CD14-positive monocyte (primary cell): ENCODE data around the gene CNNM2. TPM values are rescaled to one million over a fixed set of nuclear protein-coding genes. Genes with fewer than 3 reads are reported as not detected.

Source experiments
- DNase-seq, 3 donors: peaks; one replicate each; pipeline ENCODE4 v3.0.0-alpha.2; 2011 to 2022
- H2AFZ ChIP-seq: 2 replicates; pipeline ENCODE4 v1.6.0; 2012; ENCODE audit warnings: mild to moderate bottlenecking, low read depth, low read length, inconsistent platforms; ENCODE audit not compliant: insufficient read depth, poor library complexity, severe bottlenecking
- H3K27ac ChIP-seq, 2 donors: 1 replicate in 1 of 2; 2 replicates in 1 of 2; pipeline ENCODE4 v1.5.1; 2012 to 2013; ENCODE audit warnings: low read length in 2 of 2, control low read depth in 1 of 2, inconsistent platforms in 1 of 2, low read depth in 1 of 2, mild to moderate bottlenecking in 1 of 2
- H3K27me3 ChIP-seq, 2 donors: one replicate each; pipeline versions ENCODE4 v1.6.0 to v1.6.1; 2011 to 2013; ENCODE audit warnings: low read length in 2 of 2; ENCODE audit not compliant: control insufficient read depth in 2 of 2, insufficient read depth in 2 of 2
- H3K36me3 ChIP-seq, 2 donors: replicated peaks in 1 of 2; 1 replicate in 1 of 2; 2 replicates in 1 of 2; pipeline versions ENCODE4 v1.5.1 to v1.6.1; 2012 to 2013; ENCODE audit warnings: low read length in 2 of 2, control low read depth in 1 of 2, inconsistent platforms in 1 of 2, mild to moderate bottlenecking in 1 of 2; ENCODE audit not compliant: insufficient read depth in 2 of 2, control insufficient read depth in 1 of 2
- H3K4me1 ChIP-seq, 2 donors: 1 replicate in 1 of 2; 2 replicates in 1 of 2; pipeline versions ENCODE4 v1.5.1 to v1.6.1; 2012 to 2013; ENCODE audit warnings: low read length in 2 of 2, control low read depth in 1 of 2, inconsistent platforms in 1 of 2, mild to moderate bottlenecking in 1 of 2, moderate library complexity in 1 of 2; ENCODE audit not compliant: insufficient read depth in 2 of 2, control insufficient read depth in 1 of 2
- H3K4me2 ChIP-seq: replicated peaks from 2 replicates; pipeline ENCODE3; 2012; ENCODE audit warnings: low read length, moderate library complexity, mild to moderate bottlenecking; ENCODE audit not compliant: poor library complexity, severe bottlenecking; ENCODE audit errors: extremely low read depth
- H3K4me3 ChIP-seq, 3 experiments: fragments of 200-600 bp in 1 of 3; sonication (generic) in 1 of 3; replicated peaks in 1 of 3; 1 replicate in 2 of 3; 2 replicates in 1 of 3; pipeline ENCODE4 v1.5.1; 2011 to 2013; ENCODE audit warnings: low read length in 3 of 3, mild to moderate bottlenecking in 3 of 3, control low read depth in 2 of 3, low read depth in 2 of 3, inconsistent platforms in 1 of 3, moderate library complexity in 1 of 3
- H3K79me2 ChIP-seq: 2 replicates; pipeline ENCODE4 v1.6.0; 2012; ENCODE audit warnings: mild to moderate bottlenecking, control low read depth, inconsistent platforms, low read length, moderate library complexity; ENCODE audit not compliant: insufficient read depth
- H3K9ac ChIP-seq: 2 replicates; pipeline ENCODE4 v1.6.0; 2017; ENCODE audit warnings: low read length, mild to moderate bottlenecking; ENCODE audit not compliant: insufficient read depth, poor library complexity, severe bottlenecking
- H3K9me3 ChIP-seq, 2 donors: replicated peaks in 1 of 2; 1 replicate in 1 of 2; 2 replicates in 1 of 2; pipeline versions ENCODE4 v1.5.1 to v1.6.1; 2012 to 2013; ENCODE audit warnings: low read length in 2 of 2, control low read depth in 1 of 2; ENCODE audit not compliant: control insufficient read depth in 1 of 2, insufficient read depth in 1 of 2
- H4K20me1 ChIP-seq: 2 replicates; pipeline ENCODE4 v1.6.0; 2012; ENCODE audit warnings: mild to moderate bottlenecking, low read length, control low read depth, moderate library complexity; ENCODE audit not compliant: insufficient read depth
- H3K27ac Mint-ChIP-seq, 7 donors: one replicate each; pipeline ENCODE4 v1.8.0; 2020; ENCODE audit warnings: mild to moderate bottlenecking in 7 of 7, mixed read lengths in 7 of 7, moderate library complexity in 6 of 7, inconsistent platforms in 2 of 7
- H3K27me3 Mint-ChIP-seq, 3 donors: one replicate each; pipeline ENCODE4 v1.8.0; 2021 to 2022; ENCODE audit warnings: low read depth in 3 of 3, mild to moderate bottlenecking in 3 of 3, mixed read lengths in 3 of 3, moderate library complexity in 3 of 3, inconsistent platforms in 1 of 3
- H3K36me3 Mint-ChIP-seq, 2 donors: one replicate each; pipeline ENCODE4 v1.8.0; 2020; ENCODE audit warnings: mixed read lengths in 2 of 2, inconsistent platforms in 1 of 2, mild to moderate bottlenecking in 1 of 2
- H3K4me1 Mint-ChIP-seq: one replicate; pipeline ENCODE4 v1.8.0; 2020; ENCODE audit warnings: mild to moderate bottlenecking, mixed read lengths
- H3K4me3 Mint-ChIP-seq, 2 donors: one replicate each; pipeline ENCODE4 v1.8.0; 2020; ENCODE audit warnings: mild to moderate bottlenecking in 2 of 2, mixed read lengths in 2 of 2, moderate library complexity in 1 of 2
- H3K9me3 Mint-ChIP-seq, 7 donors: one replicate each; pipeline ENCODE4 v1.8.0; 2020 to 2022; ENCODE audit warnings: mixed read lengths in 7 of 7, mild to moderate bottlenecking in 6 of 7, moderate library complexity in 6 of 7, inconsistent platforms in 2 of 7
- CTCF ChIP-seq: fragments of 200-600 bp; IDR thresholded peaks from one replicate; pipeline ENCODE4 v1.8.0; 2022; ENCODE audit warnings: antibody characterized with exemption, mild to moderate bottlenecking
- WGBS: methylation state at CpG from one replicate; pipeline ENCODE4 v1.1.5; 2013; ENCODE audit warnings: missing lambda C conversion rate; ENCODE audit not compliant: insufficient coverage; 5-methylcytosine and 5-hydroxymethylcytosine counted together
- intact Hi-C, 2 donors: fragments of 100-400 bp; cut with micrococcal nuclease; formaldehyde crosslinking; loops; one replicate each; pipeline versions ENCODE4 v1.15.0 to v1.15.1; 2023
- polyA plus RNA-seq, 3 donors: library from polyadenylated mRNA; depleted of rRNA in 1 of 3; unstranded in 2 of 3; stranded (reverse) in 1 of 3; fragments of 300-500 nt in 2 of 3; fragments of >200 nt in 1 of 3; fragmentation: Illumina TruSeq in 2 of 3; gene quantifications; 1 replicate in 2 of 3; 2 replicates in 1 of 3; pipeline ENCODE4 v1.2.3, GENCODE V29; 2012 to 2021

Gene CNNM2
- polyA plus RNA-seq, 3 donors, result 1.6 to 3.8 (median 2.2) TPM

- Mint-ChIP-seq H3K4me3 (no peak overlapping the region), H3K27ac (peak overlapping the region in 1 of 7 donors; percentile 12), H3K9me3 (no peaks in the 10 kb centered on the region), H3K4me1 (peaks cover 2% of the 10 kb centered on the region), H3K36me3 (peaks cover 30 to 66% of the 10 kb centered on the region in 2 donors), H3K27me3 (no peaks in the 10 kb centered on the region)
- Histone ChIP-seq H3K9me3 (no peaks in the 10 kb centered on the region), H3K79me2 (peaks cover 85% of the 10 kb centered on the region), H3K27me3 (no peaks in the 10 kb centered on the region), H3K4me3 (no peak overlapping the region), H3K27ac (no peak overlapping the region), H3K4me1 (no peaks in the 10 kb centered on the region), H3K9ac (no peak overlapping the region), H4K20me1 (peaks cover 92% of the 10 kb centered on the region), H3K36me3 (peaks cover 20 to 66% of the 10 kb centered on the region in 2 donors), H2AFZ (no peak overlapping the region), H3K4me2 (no peak overlapping the region)
- no peak for TF ChIP-seq CTCF
- DNase-seq, result no peak
- intact Hi-C loops, result no loop called here
- WGBS, result 100% methylated on average over 1 of the region's 7 CpGs
Observed at GRCh38 chr10:103123282-103124024, 205.4 kb downstream of the CNNM2 start.

- no peaks in the 10 kb centered on the region for H3K9me3 ChIP-seq
- Mint-ChIP-seq H3K4me1 (peaks cover 2% of the 10 kb centered on the region), H3K27ac (peak overlapping the region in 2 of 7 donors; percentile 8 to 66), H3K36me3 (peaks cover 25 to 59% of the 10 kb centered on the region in 2 donors), H3K4me3 (no peak overlapping the region), H3K9me3 (no peaks in the 10 kb centered on the region), H3K27me3 (no peaks in the 10 kb centered on the region)
- no peak overlapping the region for H3K4me2 ChIP-seq
- H3K4me3 ChIP-seq, result no peak overlapping the region
- no peaks in the 10 kb centered on the region for H3K4me1 ChIP-seq
- intact Hi-C loops, result no loop called here
- no peak for TF ChIP-seq CTCF
- no CpG with 5 or more reads among the region's 4 CpGs for WGBS
- peaks cover 16 to 58% of the 10 kb centered on the region in 2 donors for H3K36me3 ChIP-seq
- H3K9ac ChIP-seq, result no peak overlapping the region
- no peak for DNase-seq
- no peak overlapping the region for H3K27ac ChIP-seq
- no peak overlapping the region for H2AFZ ChIP-seq
- no peaks in the 10 kb centered on the region for H3K27me3 ChIP-seq
- peaks cover 75% of the 10 kb centered on the region for H3K79me2 ChIP-seq
- H4K20me1 ChIP-seq, result peaks cover 81% of the 10 kb centered on the region
Observed at GRCh38 chr10:103124420-103125096, 206.5 kb downstream of the CNNM2 start.
